GM12878 (cell line): ENCODE measurements around the gene DYTN. TPM values are rescaled to one million over a fixed set of nuclear protein-coding genes. Genes with fewer than 3 reads are reported as not detected.

Experiments used
- ATAC-seq: fragments of 200-7000 bp; cut with Tn5 transposase; 3 replicates; pipeline ENCODE4 v1.9.1; 2020; ENCODE audit warnings: mild to moderate bottlenecking, moderate library complexity
- BruUV-seq: library from RNA; stranded (reverse); fragments of 400-500 nt; replicated peaks from 2 replicates; lab custom pipeline; 2021; lab: Mats Ljungman, UMichigan
- CTCF ChIA-PET: fragments of 300-600 bp; sonication (Branson Sonifier 250); formaldehyde crosslinking; extraction: SDS; loops from one replicate; lab custom pipeline; 2021; ENCODE audit warnings: inconsistent platforms; lab: Yijun Ruan, JAX
- POLR2A ChIA-PET: fragments of 350-600 bp; formaldehyde crosslinking; extraction: SDS; loops from one replicate; lab custom pipeline; 2021; ENCODE audit warnings: inconsistent platforms; lab: Charles Lee
- RAD21 ChIA-PET: fragments of 300-600 bp; sonication (Branson Sonifier 250); formaldehyde crosslinking; loops from one replicate; lab custom pipeline; 2023; ENCODE audit warnings: antibody characterized with exemption; ENCODE audit not compliant: unreplicated experiment; lab: Charles Lee
- SMC1A ChIA-PET: fragments of 300-600 bp; sonication (Branson Sonifier 250); formaldehyde crosslinking; loops from one replicate; lab custom pipeline; 2023; ENCODE audit not compliant: unreplicated experiment, uncharacterized antibody; lab: Charles Lee
- DNase-seq: peaks from one replicate; pipeline ENCODE4 v3.0.0-alpha.2; 2011; ENCODE audit warnings: low read depth, low spot score
- FAIRE-seq: peaks from 3 replicates; lab custom pipeline; 2011; peaks lifted over from hg19 to GRCh38; lab: Jason Lieb, UNC
- H2AFZ ChIP-seq: 2 replicates; pipeline ENCODE4 v1.6.0; 2011; ENCODE audit warnings: low read depth, low read length, control low read depth; ENCODE audit not compliant: control insufficient read depth
- H3K27ac ChIP-seq: 2 replicates; pipeline ENCODE4 v1.5.1; 2011; ENCODE audit warnings: control low read depth; ENCODE audit not compliant: control insufficient read depth, insufficient read depth
- H3K27me3 ChIP-seq, 2 experiments: replicated peaks in 1 of 2; 2 replicates each; pipeline versions ENCODE4 v1.6.0 to v1.6.1; 2011; ENCODE audit warnings: low read length in 1 of 2; ENCODE audit not compliant: control insufficient read depth in 2 of 2, insufficient read depth in 2 of 2
- H3K36me3 ChIP-seq, 2 experiments: 2 replicates each; pipeline ENCODE4 v1.5.1; 2011; ENCODE audit warnings: low read length in 1 of 2; ENCODE audit not compliant: control insufficient read depth in 2 of 2, insufficient read depth in 2 of 2
- H3K4me1 ChIP-seq: 2 replicates; pipeline ENCODE4 v1.6.1; 2011; ENCODE audit warnings: mild to moderate bottlenecking, low read length, moderate library complexity, mixed read lengths; ENCODE audit not compliant: control insufficient read depth, insufficient read depth
- H3K4me2 ChIP-seq: 2 replicates; pipeline ENCODE4 v1.6.0; 2011; ENCODE audit warnings: control low read depth; ENCODE audit not compliant: control insufficient read depth, insufficient read depth
- H3K4me3 ChIP-seq: fragments of 200-600 bp; sonication (generic); 2 replicates; pipeline ENCODE4 v1.5.1; 2016
- H3K79me2 ChIP-seq: 2 replicates; pipeline ENCODE4 v1.6.0; 2011; ENCODE audit warnings: low read length; ENCODE audit not compliant: control insufficient read depth, insufficient read depth
- H3K9ac ChIP-seq: 2 replicates; pipeline ENCODE4 v1.8.0; 2011; ENCODE audit warnings: low read length, control low read depth, mixed read lengths; ENCODE audit not compliant: control insufficient read depth, insufficient read depth
- H3K9me3 ChIP-seq: replicated peaks from 3 replicates; pipeline ENCODE4 v1.5.1; 2011; ENCODE audit warnings: mild to moderate bottlenecking, low read length; ENCODE audit not compliant: control insufficient read depth, insufficient read depth
- H4K20me1 ChIP-seq: 2 replicates; pipeline ENCODE4 v1.6.0; 2011; ENCODE audit not compliant: control insufficient read depth, insufficient read depth
- CBX3 ChIP-seq: fragments of 200-600 bp; sonication (generic); IDR thresholded peaks from 2 replicates; pipeline ENCODE4 v1.6.1; 2016; ENCODE audit warnings: low read depth, borderline replicate concordance
- ETV6 ChIP-seq, 2 experiments: fragments of 450-650 bp in 1 of 2; IDR thresholded peaks in 1 of 2; conservative IDR thresholded peaks in 1 of 2; 2 replicates each; pipeline ENCODE4 v1.6.1; 2014; ENCODE audit warnings: antibody characterized with exemption in 1 of 2, borderline replicate concordance in 1 of 2, low read depth in 1 of 2, mild to moderate bottlenecking in 1 of 2, moderate library complexity in 1 of 2
- GATAD2B ChIP-seq: fragments of 450-650 bp; conservative IDR thresholded peaks from 2 replicates; pipeline ENCODE4 v1.6.1; 2017; ENCODE audit warnings: low read depth, mild to moderate bottlenecking, moderate library complexity
- HDAC2 ChIP-seq: fragments of 200-600 bp; sonication (generic); IDR thresholded peaks from 2 replicates; pipeline ENCODE4 v1.6.1; 2017
- IKZF2 ChIP-seq, 2 experiments: fragments of 450-650 bp; IDR thresholded peaks; 2 replicates each; pipeline ENCODE4 v1.6.1; 2017; ENCODE audit warnings: mild to moderate bottlenecking in 2 of 2, moderate library complexity in 2 of 2
- KAT2A ChIP-seq: conservative IDR thresholded peaks from 2 replicates; pipeline ENCODE4 v1.6.1; 2011; ENCODE audit warnings: low read depth, low read length; ENCODE audit not compliant: control insufficient read depth
- KLF5 ChIP-seq: fragments of 450-650 bp; IDR thresholded peaks from 2 replicates; pipeline ENCODE4 v1.6.1; 2014; ENCODE audit warnings: mild to moderate bottlenecking; ENCODE audit not compliant: partially characterized antibody
- MTA3 ChIP-seq: IDR thresholded peaks from 2 replicates; pipeline ENCODE4 v1.6.1; 2012; ENCODE audit warnings: low read length, inconsistent platforms, borderline replicate concordance
- MXI1 ChIP-seq: fragments of 150-350 bp; IDR thresholded peaks from 2 replicates; pipeline ENCODE4 v1.6.1; 2011; ENCODE audit warnings: low read depth, mild to moderate bottlenecking, inconsistent platforms, low read length, improper control_type of control experiment
- MYC ChIP-seq: IDR thresholded peaks from 2 replicates; pipeline ENCODE4 v1.6.1; 2011; ENCODE audit warnings: mild to moderate bottlenecking, low read length, moderate library complexity, inconsistent platforms; ENCODE audit not compliant: insufficient read depth, insufficient replicate concordance, insufficient read length, severe bottlenecking
- SMC3 ChIP-seq: IDR thresholded peaks from 2 replicates; pipeline ENCODE4 v1.6.1; 2011; ENCODE audit warnings: low read length, improper control_type of control experiment, borderline replicate concordance
- YY1 ChIP-seq: IDR thresholded peaks from 2 replicates; pipeline ENCODE4 v1.6.1; 2011; ENCODE audit warnings: low read depth, mild to moderate bottlenecking, low read length
- WGBS: methylation state at CpG from one replicate; pipeline ENCODE4 v1.1.6; 2016; ENCODE audit warnings: low lambda C conversion rate; ENCODE audit not compliant: insufficient replicate concordance, insufficient coverage; ENCODE audit errors: missing lambda C conversion rate; 5-methylcytosine and 5-hydroxymethylcytosine counted together
- in situ Hi-C: fragments of 300-500 bp; cut with MboI; formaldehyde crosslinking; loops from 9 replicates; pipeline ENCODE4 v1.14.3; 2018; ENCODE audit warnings: mixed read lengths
- intact Hi-C: fragments of 100-400 bp; cut with micrococcal nuclease; formaldehyde crosslinking; loops from one replicate; pipeline ENCODE4 v1.14.2; 2022; ENCODE audit not compliant: unreplicated experiment
- polyA plus RNA-seq, 11 experiments: library from polyadenylated mRNA; depleted of rRNA in 4 of 11; unstranded in 6 of 11; stranded (reverse) in 5 of 11; fragments of >200 nt; fragmentation: Nextera tagmentation in 4 of 11; fragmentation: Illumina TruSeq in 1 of 11; extraction: Ambion mirVana in 4 of 11; extraction: Trizol in 1 of 11; gene quantifications; 1 replicate in 1 of 11; 2 replicates in 10 of 11; pipeline versions ENCODE4 v1.2.1 to v1.2.3, GENCODE V29; 2011 to 2016; ENCODE audit warnings: inconsistent platforms in 2 of 11, missing spikeins in 2 of 11, low read depth in 1 of 11
- total RNA-seq, 4 experiments: library from RNA; depleted of rRNA in 3 of 4; stranded (reverse); fragments of >200 nt in 3 of 4; fragmentation: Illumina TruSeq in 1 of 4; extraction: Trizol in 1 of 4; gene quantifications; 2 replicates each; pipeline versions ENCODE4 v1.2.1 to v1.2.3, GENCODE V29; 2013 to 2021
- TF ChIP-seq, protein P1 (sequence below): IDR thresholded peaks from 2 replicates; pipeline ENCODE4 v1.6.1; 2012; ENCODE audit warnings: mild to moderate bottlenecking, low read depth, low read length
- TF ChIP-seq, protein P2 (sequence below): IDR thresholded peaks from 2 replicates; pipeline ENCODE4 v1.6.1; 2011; ENCODE audit warnings: borderline replicate concordance, low read depth, mild to moderate bottlenecking, moderate library complexity, low read length; ENCODE audit not compliant: insufficient read depth, poor library complexity, severe bottlenecking
- TF ChIP-seq, protein P3 (sequence below): fragments of 450-650 bp; IDR thresholded peaks from 2 replicates; pipeline ENCODE4 v1.6.1; 2018; ENCODE audit warnings: mild to moderate bottlenecking, low read depth, moderate library complexity; ENCODE audit not compliant: partially characterized antibody

Gene DYTN
- total and polyA plus RNA-seq, 10 of the 15 experiments (the other 5 are each of a cell fraction or from before 2014, with no cell fraction given): 0.02 to 0.32 (median 0.09) TPM; not detected in 3

DNA sequence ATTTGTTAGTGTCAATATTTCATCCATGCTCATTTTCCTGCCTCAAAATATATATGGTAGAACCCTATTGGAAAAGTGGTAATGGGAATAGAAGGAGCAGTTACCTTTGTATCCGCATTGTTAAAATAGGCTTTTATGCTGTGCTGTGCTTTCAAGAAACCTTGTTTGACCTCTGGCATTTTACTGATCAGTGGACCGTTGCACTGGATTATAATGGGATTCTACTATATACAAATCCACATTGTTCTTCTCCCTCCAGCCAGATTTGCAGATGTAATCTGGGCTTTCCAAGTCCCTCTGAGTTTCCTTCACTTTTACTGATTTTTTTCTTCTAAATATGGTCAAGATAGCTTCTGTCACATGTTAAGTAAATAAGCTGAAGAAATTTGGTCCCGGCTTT is 99.2 kb downstream of the DYTN start:
- RAD21 ChIA-PET: no interaction called here
- CTCF ChIA-PET: interaction anchor here (0.8 to 0.9 kb wide), 2 partner anchors 16 to 61 kb away, joined by 3 to 4 read pairs; no protein-coding TSS in a partner anchor
- no peaks in the 10 kb centered on the region for H3K9me3 ChIP-seq
- no TSS peak for BruUV-seq
- ATAC-seq (no peak), DNase-seq (no peak), FAIRE-seq (no peak)
- POLR2A ChIA-PET: interaction anchor here (0.7 kb wide), 1 partner anchor 772 kb away, joined by 3 read pairs; no protein-coding TSS in a partner anchor
- in situ Hi-C loops (no loop called here), intact Hi-C loops (no loop called here)
- no peak overlapping the region for H3K9ac ChIP-seq
- no peak overlapping the region for H3K4me2 ChIP-seq
- no peaks in the 10 kb centered on the region for H4K20me1 ChIP-seq
- no peaks in the 10 kb centered on the region for H3K79me2 ChIP-seq
- WGBS: 50% methylated on average over 3 of the region's 3 CpGs
- no peaks in the 10 kb centered on the region for H3K27me3 ChIP-seq
- H3K4me1 ChIP-seq: no peaks in the 10 kb centered on the region
- SMC1A ChIA-PET: no interaction called here
- H3K36me3 ChIP-seq: no peaks in the 10 kb centered on the region
- H3K27ac ChIP-seq: no peak overlapping the region
- no peak overlapping the region for H2AFZ ChIP-seq
- H3K4me3 ChIP-seq: no peak overlapping the region
- TF ChIP-seq CBX3 (no peak), GATAD2B (no peak), MXI1 (no peak), IKZF2 (IDR thresholded peaks at IDR 0.05) (no peak), SMC3 (no peak), YY1 (no peak), KAT2A (no peak), MYC (no peak), MTA3 (no peak), HDAC2 (no peak), ETV6 (conservative IDR thresholded peaks at IDR 0.05 in 1 of 2, IDR thresholded peaks at IDR 0.05 in 1 of 2; ENCODE audit: borderline replicate concordance in 1 of 2, low read depth in 1 of 2) (no peak), KLF5 (no peak)
- TF ChIP-seq, protein P1, sequence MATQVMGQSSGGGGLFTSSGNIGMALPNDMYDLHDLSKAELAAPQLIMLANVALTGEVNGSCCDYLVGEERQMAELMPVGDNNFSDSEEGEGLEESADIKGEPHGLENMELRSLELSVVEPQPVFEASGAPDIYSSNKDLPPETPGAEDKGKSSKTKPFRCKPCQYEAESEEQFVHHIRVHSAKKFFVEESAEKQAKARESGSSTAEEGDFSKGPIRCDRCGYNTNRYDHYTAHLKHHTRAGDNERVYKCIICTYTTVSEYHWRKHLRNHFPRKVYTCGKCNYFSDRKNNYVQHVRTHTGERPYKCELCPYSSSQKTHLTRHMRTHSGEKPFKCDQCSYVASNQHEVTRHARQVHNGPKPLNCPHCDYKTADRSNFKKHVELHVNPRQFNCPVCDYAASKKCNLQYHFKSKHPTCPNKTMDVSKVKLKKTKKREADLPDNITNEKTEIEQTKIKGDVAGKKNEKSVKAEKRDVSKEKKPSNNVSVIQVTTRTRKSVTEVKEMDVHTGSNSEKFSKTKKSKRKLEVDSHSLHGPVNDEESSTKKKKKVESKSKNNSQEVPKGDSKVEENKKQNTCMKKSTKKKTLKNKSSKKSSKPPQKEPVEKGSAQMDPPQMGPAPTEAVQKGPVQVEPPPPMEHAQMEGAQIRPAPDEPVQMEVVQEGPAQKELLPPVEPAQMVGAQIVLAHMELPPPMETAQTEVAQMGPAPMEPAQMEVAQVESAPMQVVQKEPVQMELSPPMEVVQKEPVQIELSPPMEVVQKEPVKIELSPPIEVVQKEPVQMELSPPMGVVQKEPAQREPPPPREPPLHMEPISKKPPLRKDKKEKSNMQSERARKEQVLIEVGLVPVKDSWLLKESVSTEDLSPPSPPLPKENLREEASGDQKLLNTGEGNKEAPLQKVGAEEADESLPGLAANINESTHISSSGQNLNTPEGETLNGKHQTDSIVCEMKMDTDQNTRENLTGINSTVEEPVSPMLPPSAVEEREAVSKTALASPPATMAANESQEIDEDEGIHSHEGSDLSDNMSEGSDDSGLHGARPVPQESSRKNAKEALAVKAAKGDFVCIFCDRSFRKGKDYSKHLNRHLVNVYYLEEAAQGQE: no peak
- TF ChIP-seq, protein P2, sequence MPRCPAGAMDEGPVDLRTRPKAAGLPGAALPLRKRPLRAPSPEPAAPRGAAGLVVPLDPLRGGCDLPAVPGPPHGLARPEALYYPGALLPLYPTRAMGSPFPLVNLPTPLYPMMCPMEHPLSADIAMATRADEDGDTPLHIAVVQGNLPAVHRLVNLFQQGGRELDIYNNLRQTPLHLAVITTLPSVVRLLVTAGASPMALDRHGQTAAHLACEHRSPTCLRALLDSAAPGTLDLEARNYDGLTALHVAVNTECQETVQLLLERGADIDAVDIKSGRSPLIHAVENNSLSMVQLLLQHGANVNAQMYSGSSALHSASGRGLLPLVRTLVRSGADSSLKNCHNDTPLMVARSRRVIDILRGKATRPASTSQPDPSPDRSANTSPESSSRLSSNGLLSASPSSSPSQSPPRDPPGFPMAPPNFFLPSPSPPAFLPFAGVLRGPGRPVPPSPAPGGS: no peak
- TF ChIP-seq, protein P3, sequence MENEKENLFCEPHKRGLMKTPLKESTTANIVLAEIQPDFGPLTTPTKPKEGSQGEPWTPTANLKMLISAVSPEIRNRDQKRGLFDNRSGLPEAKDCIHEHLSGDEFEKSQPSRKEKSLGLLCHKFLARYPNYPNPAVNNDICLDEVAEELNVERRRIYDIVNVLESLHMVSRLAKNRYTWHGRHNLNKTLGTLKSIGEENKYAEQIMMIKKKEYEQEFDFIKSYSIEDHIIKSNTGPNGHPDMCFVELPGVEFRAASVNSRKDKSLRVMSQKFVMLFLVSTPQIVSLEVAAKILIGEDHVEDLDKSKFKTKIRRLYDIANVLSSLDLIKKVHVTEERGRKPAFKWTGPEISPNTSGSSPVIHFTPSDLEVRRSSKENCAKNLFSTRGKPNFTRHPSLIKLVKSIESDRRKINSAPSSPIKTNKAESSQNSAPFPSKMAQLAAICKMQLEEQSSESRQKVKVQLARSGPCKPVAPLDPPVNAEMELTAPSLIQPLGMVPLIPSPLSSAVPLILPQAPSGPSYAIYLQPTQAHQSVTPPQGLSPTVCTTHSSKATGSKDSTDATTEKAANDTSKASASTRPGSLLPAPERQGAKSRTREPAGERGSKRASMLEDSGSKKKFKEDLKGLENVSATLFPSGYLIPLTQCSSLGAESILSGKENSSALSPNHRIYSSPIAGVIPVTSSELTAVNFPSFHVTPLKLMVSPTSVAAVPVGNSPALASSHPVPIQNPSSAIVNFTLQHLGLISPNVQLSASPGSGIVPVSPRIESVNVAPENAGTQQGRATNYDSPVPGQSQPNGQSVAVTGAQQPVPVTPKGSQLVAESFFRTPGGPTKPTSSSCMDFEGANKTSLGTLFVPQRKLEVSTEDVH: no peak
